Vagina (tissue), 2 donors: Measurements from ENCODE around the gene TMEM60. TPM values are rescaled to one million over a fixed set of nuclear protein-coding genes. Genes with fewer than 3 reads are reported as not detected.

Experiments used
- DNase-seq, 2 donors: peaks; one replicate each; pipeline ENCODE4 v3.0.0-alpha.2; 2017; ENCODE audit errors: extremely low spot score in 2 of 2
- H3K27ac ChIP-seq: fragments of 200-600 bp; sonication (generic); one replicate; pipeline ENCODE4 v1.5.1; 2019
- H3K27me3 ChIP-seq: fragments of 200-600 bp; sonication (generic); one replicate; pipeline ENCODE4 v1.5.1; 2019
- H3K36me3 ChIP-seq, 2 donors: fragments of 200-600 bp; sonication (generic); one replicate each; pipeline ENCODE4 v1.5.1; 2017 to 2019
- H3K4me1 ChIP-seq: fragments of 200-600 bp; sonication (generic); one replicate; pipeline ENCODE4 v1.5.1; 2019
- H3K4me3 ChIP-seq, 2 donors: fragments of 200-600 bp; sonication (generic); 1 replicate in 1 of 2; 2 replicates in 1 of 2; pipeline ENCODE4 v1.5.1; 2016 to 2019
- H3K9me3 ChIP-seq: fragments of 200-600 bp; sonication (generic); one replicate; pipeline ENCODE4 v1.5.1; 2019
- POLR2A ChIP-seq, 2 donors: fragments of 450-650 bp; IDR thresholded peaks; one replicate each; pipeline ENCODE4 v1.6.1; 2017; ENCODE audit warnings: antibody characterized with exemption in 2 of 2, mild to moderate bottlenecking in 2 of 2, moderate library complexity in 2 of 2
- POLR2AphosphoS5 ChIP-seq, 2 donors: sonication (generic); formaldehyde crosslinking; IDR thresholded peaks; one replicate each; pipeline ENCODE4 v1.9.0; 2017; ENCODE audit warnings: antibody characterized with exemption in 2 of 2, mild to moderate bottlenecking in 2 of 2, low read depth in 1 of 2; ENCODE audit not compliant: insufficient read depth in 1 of 2
- intact Hi-C: fragments of 100-400 bp; cut with DNase I; formaldehyde crosslinking; loops from one replicate; pipeline ENCODE4 v1.15.1; 2023
- total RNA-seq: library from RNA; depleted of rRNA; stranded (reverse); fragments of >200 nt; gene quantifications from one replicate; pipeline ENCODE4 v1.2.3, GENCODE V29; 2016
- TF ChIP-seq, protein P1 (sequence below), 3 experiments: fragments of 450-650 bp in 2 of 3; fragments of 200-600 bp in 1 of 3; sonication (generic) in 1 of 3; IDR thresholded peaks; one replicate each; pipeline ENCODE4 v1.5.1; 2017 to 2019; ENCODE audit warnings: antibody characterized with exemption in 3 of 3, mild to moderate bottlenecking in 2 of 3, moderate library complexity in 2 of 3

TMEM60 gene
- total RNA-seq, 1 donor from 2014 or later, result 13.5 TPM

GRCh38 chr7:77831953-77832352 is 33.7 kb upstream of the TMEM60 start:
- Histone ChIP-seq H3K27me3 (no peaks in the 10 kb centered on the region), H3K4me1 (peaks cover 16% of the 10 kb centered on the region), H3K9me3 (no peaks in the 10 kb centered on the region), H3K36me3 (no peaks in the 10 kb centered on the region), H3K27ac (no peak overlapping the region), H3K4me3 (no peak overlapping the region)
- no peak for TF ChIP-seq POLR2A (IDR thresholded peaks at IDR 0.05)
- TF ChIP-seq POLR2AphosphoS5 (IDR thresholded peaks at IDR 0.05; ENCODE audit: insufficient read depth in 1 of 2, low read depth in 1 of 2), result no peak
- TF ChIP-seq, protein P1, sequence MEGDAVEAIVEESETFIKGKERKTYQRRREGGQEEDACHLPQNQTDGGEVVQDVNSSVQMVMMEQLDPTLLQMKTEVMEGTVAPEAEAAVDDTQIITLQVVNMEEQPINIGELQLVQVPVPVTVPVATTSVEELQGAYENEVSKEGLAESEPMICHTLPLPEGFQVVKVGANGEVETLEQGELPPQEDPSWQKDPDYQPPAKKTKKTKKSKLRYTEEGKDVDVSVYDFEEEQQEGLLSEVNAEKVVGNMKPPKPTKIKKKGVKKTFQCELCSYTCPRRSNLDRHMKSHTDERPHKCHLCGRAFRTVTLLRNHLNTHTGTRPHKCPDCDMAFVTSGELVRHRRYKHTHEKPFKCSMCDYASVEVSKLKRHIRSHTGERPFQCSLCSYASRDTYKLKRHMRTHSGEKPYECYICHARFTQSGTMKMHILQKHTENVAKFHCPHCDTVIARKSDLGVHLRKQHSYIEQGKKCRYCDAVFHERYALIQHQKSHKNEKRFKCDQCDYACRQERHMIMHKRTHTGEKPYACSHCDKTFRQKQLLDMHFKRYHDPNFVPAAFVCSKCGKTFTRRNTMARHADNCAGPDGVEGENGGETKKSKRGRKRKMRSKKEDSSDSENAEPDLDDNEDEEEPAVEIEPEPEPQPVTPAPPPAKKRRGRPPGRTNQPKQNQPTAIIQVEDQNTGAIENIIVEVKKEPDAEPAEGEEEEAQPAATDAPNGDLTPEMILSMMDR (IDR thresholded peaks at IDR 0.05), result no peak
- intact Hi-C loops, result no loop called here
- DNase-seq, result no peak

DNA sequence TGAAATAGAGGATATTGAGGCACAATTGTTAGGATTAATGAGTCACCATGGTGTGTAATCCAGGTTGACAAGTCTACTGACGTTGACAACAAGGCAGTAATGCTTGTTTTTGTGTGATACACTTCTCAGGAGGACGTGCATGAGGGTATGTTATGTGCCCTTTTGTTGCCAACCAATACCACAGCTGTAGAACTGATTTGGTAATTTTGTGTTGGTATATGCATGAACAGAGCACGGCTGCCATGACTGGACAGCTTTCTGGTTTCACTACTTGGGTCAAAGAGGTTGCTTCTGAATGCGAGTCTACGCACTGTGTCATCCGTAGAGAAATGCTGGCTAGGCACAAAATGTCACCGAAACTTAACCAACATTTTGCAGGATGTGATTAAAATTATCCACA is 33.2 kb upstream of the TMEM60 start:
- Histone ChIP-seq H3K9me3 (peaks cover 1% of the 10 kb centered on the region), H3K4me1 (peaks cover 16% of the 10 kb centered on the region), H3K27ac (no peak overlapping the region), H3K36me3 (no peaks in the 10 kb centered on the region), H3K27me3 (no peaks in the 10 kb centered on the region), H3K4me3 (no peak overlapping the region)
- no peak for DNase-seq
- intact Hi-C loops, result no loop called here
- TF ChIP-seq, protein P1 (IDR thresholded peaks at IDR 0.05), result no peak
- TF ChIP-seq POLR2A (IDR thresholded peaks at IDR 0.05), result no peak
- TF ChIP-seq POLR2AphosphoS5 (IDR thresholded peaks at IDR 0.05; ENCODE audit: insufficient read depth in 1 of 2, low read depth in 1 of 2), result no peak

- TF ChIP-seq POLR2AphosphoS5 (IDR thresholded peaks at IDR 0.05; ENCODE audit: insufficient read depth in 1 of 2, low read depth in 1 of 2) (no peak), POLR2A (IDR thresholded peaks at IDR 0.05) (no peak)
- TF ChIP-seq, protein P1 (IDR thresholded peaks at IDR 0.05), result no peak
- DNase-seq, result no peak
- H3K4me1 ChIP-seq, result peaks cover 16% of the 10 kb centered on the region
These were observed 32.6 kb upstream of the TMEM60 start for GRCh38 chr7:77830649-77831355.

GRCh38 chr7:77827999-77828398 is 29.8 kb upstream of the TMEM60 start:
- Histone ChIP-seq H3K27ac (no peak overlapping the region), H3K4me1 (peaks cover 9% of the 10 kb centered on the region), H3K27me3 (no peaks in the 10 kb centered on the region), H3K9me3 (peaks cover 9% of the 10 kb centered on the region), H3K4me3 (no peak overlapping the region), H3K36me3 (no peaks in the 10 kb centered on the region)
- no peak for DNase-seq
- TF ChIP-seq, protein P1 (IDR thresholded peaks at IDR 0.05), result no peak
- TF ChIP-seq POLR2A (IDR thresholded peaks at IDR 0.05) (no peak), POLR2AphosphoS5 (IDR thresholded peaks at IDR 0.05; ENCODE audit: insufficient read depth in 1 of 2, low read depth in 1 of 2) (no peak)
- intact Hi-C loops, result no loop called here

More at GRCh38 chr7:77830649-77831355, 32.6 kb upstream of the TMEM60 start:
- Histone ChIP-seq H3K27me3 (no peaks in the 10 kb centered on the region), H3K4me3 (no peak overlapping the region), H3K9me3 (peaks cover 4% of the 10 kb centered on the region), H3K36me3 (no peaks in the 10 kb centered on the region), H3K27ac (no peak overlapping the region)
- intact Hi-C loops, result no loop called here

DNA sequence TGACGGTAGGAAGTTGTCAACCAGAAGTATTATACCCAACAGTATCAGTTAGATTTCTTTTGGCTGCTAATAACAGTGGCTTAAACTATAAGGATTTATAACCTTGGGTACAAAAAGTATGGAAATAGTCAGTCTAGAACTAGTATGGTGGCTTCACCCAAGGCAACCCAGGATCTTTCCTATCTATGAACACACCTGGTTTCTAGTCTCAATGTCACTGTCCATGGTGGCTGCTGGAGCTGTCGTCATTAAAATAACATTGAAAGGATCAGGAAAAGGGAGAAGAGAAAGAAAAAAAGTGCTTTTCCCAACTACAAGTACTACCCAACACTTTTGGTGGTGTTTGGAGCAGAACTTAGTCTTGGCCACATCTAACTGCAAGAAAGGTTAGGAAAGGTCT is 28.1 kb upstream of the TMEM60 start:
- no peak for TF ChIP-seq POLR2AphosphoS5 (IDR thresholded peaks at IDR 0.05; ENCODE audit: insufficient read depth in 1 of 2, low read depth in 1 of 2)
- TF ChIP-seq POLR2A (IDR thresholded peaks at IDR 0.05), result no peak
- TF ChIP-seq, protein P1 (IDR thresholded peaks at IDR 0.05), result no peak
- Histone ChIP-seq H3K27ac (no peak overlapping the region), H3K4me3 (no peak overlapping the region)

More for the DNA sequence above, 28.1 kb upstream of the TMEM60 start:
- DNase-seq, result no peak
- no peaks in the 10 kb centered on the region for H3K27me3 ChIP-seq
- H3K9me3 ChIP-seq, result peaks cover 17% of the 10 kb centered on the region
- H3K4me1 ChIP-seq, result peaks cover 9% of the 10 kb centered on the region
- H3K36me3 ChIP-seq, result no peaks in the 10 kb centered on the region
- intact Hi-C loops, result no loop called here
